IPS-20b (cell line): ENCODE data around the gene SLC10A7.

ENCODE experiments used
- H3K27ac ChIP-seq: one replicate; pipeline ENCODE4 v1.5.1; 2013; ENCODE audit warnings: low read length
- H3K27me3 ChIP-seq: 2 replicates; pipeline ENCODE4 v1.6.1; 2013; ENCODE audit warnings: mild to moderate bottlenecking, low read length, inconsistent platforms; ENCODE audit not compliant: insufficient read depth
- H3K36me3 ChIP-seq: 2 replicates; pipeline ENCODE4 v1.6.1; 2013; ENCODE audit warnings: low read depth, mild to moderate bottlenecking, inconsistent platforms, low read length, moderate library complexity; ENCODE audit not compliant: insufficient read depth
- H3K4me1 ChIP-seq: 2 replicates; pipeline ENCODE4 v1.6.1; 2013; ENCODE audit warnings: mild to moderate bottlenecking, control low read depth, inconsistent platforms, low read length, moderate library complexity; ENCODE audit not compliant: insufficient read depth
- H3K4me3 ChIP-seq: 2 replicates; pipeline ENCODE4 v1.5.1; 2013; ENCODE audit warnings: mild to moderate bottlenecking, low read length, inconsistent platforms
- H3K9ac ChIP-seq: 2 replicates; pipeline ENCODE4 v1.6.1; 2013; ENCODE audit warnings: low read depth, mild to moderate bottlenecking, inconsistent platforms, low read length, moderate library complexity
- H3K9me3 ChIP-seq: 2 replicates; pipeline ENCODE4 v1.6.1; 2013; ENCODE audit warnings: mild to moderate bottlenecking, low read depth, low read length, inconsistent platforms; ENCODE audit not compliant: insufficient read depth

SLC10A7 gene

DNA sequence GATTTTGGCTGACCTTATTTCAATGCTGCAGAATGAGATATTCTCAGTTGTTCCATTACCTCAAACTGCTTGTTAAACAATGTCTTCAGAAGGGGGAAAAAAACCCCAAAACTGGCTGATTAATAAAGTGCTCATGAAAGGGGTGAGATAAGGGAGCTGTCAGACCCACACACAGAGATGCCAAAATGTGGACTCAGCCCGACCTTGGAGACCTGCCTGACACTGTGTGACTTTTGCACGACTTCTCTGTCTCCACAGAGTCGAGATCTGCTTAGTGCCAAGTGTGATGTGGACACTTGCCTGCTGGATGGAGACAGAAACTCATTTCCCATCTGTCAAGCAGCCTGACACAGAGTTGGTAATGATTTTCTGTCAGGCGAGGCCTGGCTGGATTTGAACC is 275.9 kb downstream of the SLC10A7 start:
- H3K4me1 ChIP-seq: 0 out of 2 replicates have a peak, but pooled peaks cover 3% of the 10 kb centered on the region
- H3K27me3 ChIP-seq: no peaks in the 10 kb centered on the region
- no peaks in the 10 kb centered on the region for H3K9me3 ChIP-seq
- no peaks in the 10 kb centered on the region for H3K36me3 ChIP-seq
- no peak overlapping the region for H3K4me3 ChIP-seq
- H3K27ac ChIP-seq: no peak overlapping the region
- no peak overlapping the region for H3K9ac ChIP-seq

- Histone ChIP-seq H3K4me1 (0 out of 2 replicates have a peak, but pooled peaks cover 3% of the 10 kb centered on the region), H3K9me3 (no peaks in the 10 kb centered on the region), H3K36me3 (no peaks in the 10 kb centered on the region), H3K4me3 (no peak overlapping the region), H3K9ac (no peak overlapping the region), H3K27ac (no peak overlapping the region), H3K27me3 (no peaks in the 10 kb centered on the region)
Measured at GRCh38 chr4:146245246-146245645, 276.5 kb downstream of the SLC10A7 start.

GRCh38 chr4:146244496-146244895 is 277.2 kb downstream of the SLC10A7 start:
- 0 out of 2 replicates have a peak, but pooled peaks cover 3% of the 10 kb centered on the region for H3K4me1 ChIP-seq
- no peak overlapping the region for H3K27ac ChIP-seq

DNA sequence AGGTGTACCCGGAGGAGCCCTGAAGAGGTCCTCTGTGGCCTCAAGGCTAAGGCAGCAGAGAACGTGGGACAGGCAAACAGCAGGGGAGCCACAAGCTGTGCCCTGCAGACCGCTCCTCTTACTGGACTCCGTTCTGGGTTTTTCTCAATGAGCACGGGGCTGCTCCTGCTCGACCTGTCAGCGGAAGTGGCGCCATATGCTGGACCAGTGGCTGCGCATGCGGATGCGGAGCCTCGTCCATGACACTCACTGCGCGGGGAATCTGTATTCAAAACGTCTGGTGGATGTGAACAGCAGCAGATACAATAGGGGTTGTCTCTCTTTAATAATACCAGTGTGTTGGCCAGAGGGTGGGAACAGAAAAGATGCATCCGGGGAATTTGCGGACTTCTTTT is 277.9 kb downstream of the SLC10A7 start:
- Histone ChIP-seq H3K4me1 (0 out of 2 replicates have a peak, but pooled peaks cover 3% of the 10 kb centered on the region), H3K27me3 (no peaks in the 10 kb centered on the region), H3K9me3 (no peaks in the 10 kb centered on the region), H3K9ac (no peak overlapping the region), H3K36me3 (no peaks in the 10 kb centered on the region), H3K27ac (no peak overlapping the region), H3K4me3 (no peak overlapping the region)

More at GRCh38 chr4:146244496-146244895, 277.2 kb downstream of the SLC10A7 start:
- Histone ChIP-seq H3K9me3 (no peaks in the 10 kb centered on the region), H3K9ac (no peak overlapping the region), H3K27me3 (no peaks in the 10 kb centered on the region), H3K36me3 (no peaks in the 10 kb centered on the region), H3K4me3 (no peak overlapping the region)

DNA sequence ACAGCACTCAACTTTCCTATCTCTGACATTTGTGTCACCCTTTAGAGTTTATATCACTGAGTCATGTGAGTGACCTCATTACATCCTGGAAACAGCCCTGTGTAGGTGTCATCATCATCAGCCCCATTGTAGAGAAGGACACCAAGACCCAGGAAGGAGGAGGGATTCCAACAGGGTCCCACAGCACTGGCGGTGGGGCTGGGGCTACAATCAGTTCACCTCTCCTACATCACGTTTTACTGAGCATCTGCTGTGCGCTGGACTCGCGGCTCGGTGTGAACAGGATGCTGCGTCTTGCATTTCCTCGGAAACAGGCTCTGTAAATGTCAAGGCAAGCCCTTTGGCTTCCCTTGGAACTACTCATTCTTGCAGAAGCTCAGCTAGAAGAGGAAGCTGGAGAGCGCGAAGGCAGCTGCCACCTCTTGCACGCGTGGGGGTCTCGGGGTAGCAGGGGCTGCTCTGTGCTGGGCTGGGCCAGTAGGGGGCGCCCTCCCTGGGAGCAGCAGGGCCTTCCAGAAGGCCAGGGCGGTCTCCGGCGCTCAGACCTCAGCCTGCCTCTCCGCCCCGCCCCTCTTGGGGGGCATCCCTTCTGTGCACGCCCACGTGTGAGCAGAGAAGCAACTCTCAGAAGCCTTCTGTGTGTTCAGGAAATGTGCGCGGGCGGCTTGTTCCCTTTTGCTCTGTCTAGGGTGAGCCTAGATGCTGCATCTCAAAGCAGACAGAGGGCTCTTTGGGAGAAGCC is 278.4 kb downstream of the SLC10A7 start:
- Histone ChIP-seq H3K9me3 (no peaks in the 10 kb centered on the region), H3K4me1 (0 out of 2 replicates have a peak, but pooled peaks cover 3% of the 10 kb centered on the region), H3K27ac (no peak overlapping the region), H3K36me3 (no peaks in the 10 kb centered on the region), H3K4me3 (no peak overlapping the region), H3K9ac (no peak overlapping the region), H3K27me3 (no peaks in the 10 kb centered on the region)

DNA sequence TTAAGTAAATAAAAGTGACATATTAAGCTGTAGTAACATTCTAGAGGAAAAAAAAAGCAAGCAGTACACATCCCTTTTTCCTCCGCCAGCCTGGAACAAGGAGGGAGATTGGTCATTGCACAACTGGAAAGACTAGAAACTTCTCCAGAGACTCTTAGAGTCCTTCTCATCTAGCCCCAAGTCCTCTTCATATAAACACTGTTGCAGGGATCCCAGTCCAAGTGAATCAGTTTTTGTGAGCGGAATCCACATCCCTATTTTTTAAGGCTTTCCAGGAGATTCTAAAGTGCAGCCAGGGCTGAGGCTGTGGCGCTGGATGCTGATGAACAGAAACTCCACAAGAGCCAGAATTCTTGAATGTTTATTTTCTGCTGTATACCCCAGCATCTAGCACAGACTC is 283.6 kb downstream of the SLC10A7 start:
- no peak overlapping the region for H3K9ac ChIP-seq
- H3K9me3 ChIP-seq: no peaks in the 10 kb centered on the region
- H3K4me1 ChIP-seq: 0 out of 2 replicates have a peak, but pooled peaks cover 3% of the 10 kb centered on the region
- no peaks in the 10 kb centered on the region for H3K36me3 ChIP-seq
- H3K27me3 ChIP-seq: no peaks in the 10 kb centered on the region
- no peak overlapping the region for H3K27ac ChIP-seq
- no peak overlapping the region for H3K4me3 ChIP-seq

DNA sequence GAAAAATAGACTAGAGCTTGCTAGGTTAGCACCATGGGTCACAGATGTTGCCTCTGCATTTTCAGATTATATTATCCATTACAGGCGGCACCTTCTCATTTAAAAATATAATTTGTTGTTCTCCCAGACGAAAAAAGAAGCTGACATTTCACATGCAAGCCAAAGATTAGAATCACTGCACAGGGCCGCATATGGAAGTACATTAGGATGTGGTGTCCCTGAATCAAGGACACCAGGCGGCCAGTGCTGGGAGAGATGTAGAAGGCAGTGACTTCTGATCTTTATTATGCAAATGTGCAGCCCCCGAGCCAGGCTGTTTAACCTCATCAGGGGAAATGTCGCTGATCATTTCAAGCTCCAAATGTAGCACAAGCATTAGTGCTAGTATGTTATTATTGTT is 284.6 kb downstream of the SLC10A7 start:
- Histone ChIP-seq H3K4me3 (no peak overlapping the region), H3K4me1 (0 out of 2 replicates have a peak, but pooled peaks cover 3% of the 10 kb centered on the region), H3K9ac (no peak overlapping the region), H3K27me3 (no peaks in the 10 kb centered on the region), H3K27ac (no peak overlapping the region), H3K9me3 (no peaks in the 10 kb centered on the region; the same call in 1 of the 2 replicates), H3K36me3 (no peaks in the 10 kb centered on the region)

DNA sequence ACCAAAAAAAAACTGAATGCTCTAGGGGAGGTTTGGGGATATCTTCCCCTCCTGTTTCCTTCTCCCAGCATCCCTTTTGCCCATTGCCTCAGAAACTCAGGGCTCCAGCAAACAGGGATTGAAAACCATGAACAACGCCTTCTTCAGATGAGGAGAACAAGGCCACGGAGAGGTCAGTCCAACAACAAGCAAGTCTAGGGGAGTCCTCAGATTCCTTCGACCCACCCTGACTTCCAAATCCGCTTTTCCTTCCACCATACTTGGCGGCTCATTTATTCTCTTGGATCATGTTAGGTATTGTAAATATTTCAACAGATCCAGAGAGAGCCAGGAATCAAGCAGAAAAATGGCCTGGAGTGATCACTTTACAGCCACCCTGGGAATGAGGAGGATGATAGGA is 285.5 kb downstream of the SLC10A7 start:
- Histone ChIP-seq H3K4me3 (no peak overlapping the region), H3K36me3 (no peaks in the 10 kb centered on the region), H3K4me1 (no peaks in the 10 kb centered on the region), H3K27ac (no peak overlapping the region), H3K27me3 (no peaks in the 10 kb centered on the region), H3K9ac (no peak overlapping the region), H3K9me3 (no peaks in the 10 kb centered on the region; the same call in 1 of the 2 replicates)

DNA sequence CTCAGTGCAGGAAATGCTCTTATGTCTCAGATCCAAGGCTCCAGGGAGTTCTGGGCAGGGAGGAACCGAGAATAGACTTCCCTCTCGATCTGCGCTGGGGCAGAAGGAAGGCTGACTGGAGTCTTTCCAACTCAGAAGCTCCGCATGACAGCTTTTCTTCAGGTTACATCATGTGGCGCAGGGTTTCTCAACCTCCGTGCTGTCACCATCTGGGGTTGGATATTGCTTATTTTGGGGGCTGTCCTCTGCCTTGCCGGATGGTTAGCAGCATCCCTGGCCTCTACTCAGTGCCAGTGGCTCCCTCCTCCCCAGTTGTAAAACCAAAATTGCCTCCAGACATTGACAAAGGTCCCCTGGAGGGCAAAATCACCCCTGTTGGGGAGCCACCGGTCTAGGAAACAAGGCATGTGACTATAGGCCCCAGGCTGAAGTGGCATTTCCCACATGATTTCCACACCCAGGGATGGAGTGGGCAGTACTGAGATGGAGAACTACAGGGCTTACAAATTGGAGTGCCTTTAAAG is 286.0 kb downstream of the SLC10A7 start:
- H3K27ac ChIP-seq: no peak overlapping the region
- H3K9ac ChIP-seq: no peak overlapping the region

DNA sequence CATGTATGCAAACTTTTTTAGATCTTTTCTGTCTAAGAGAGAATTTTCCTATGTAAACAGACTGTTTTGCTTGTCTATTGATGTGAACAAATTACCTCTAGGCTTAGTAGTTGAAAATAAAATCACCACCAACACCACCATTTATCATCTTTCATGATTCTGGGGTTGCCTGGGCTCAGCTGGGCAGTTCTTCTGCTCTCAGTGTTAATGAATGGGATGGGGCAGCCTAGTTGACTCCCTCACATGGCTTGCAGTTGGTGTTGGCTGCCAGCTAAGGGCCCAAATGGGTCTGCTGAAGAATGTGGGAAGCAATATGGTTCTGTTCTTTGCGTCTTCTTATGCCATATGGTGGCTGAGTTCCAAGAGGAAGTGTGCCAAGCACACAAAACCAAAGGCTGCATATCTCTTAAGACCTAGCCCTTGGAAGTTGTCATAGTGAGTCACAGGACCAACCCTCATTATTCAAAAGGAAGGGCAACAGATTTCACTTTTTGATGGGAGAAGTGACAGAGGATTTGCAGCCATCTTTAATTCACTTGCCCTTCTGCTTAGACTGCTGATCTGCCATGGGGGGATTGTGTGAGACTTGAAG is 289.5 kb downstream of the SLC10A7 start:
- no peaks in the 10 kb centered on the region for H3K27me3 ChIP-seq
- H3K9ac ChIP-seq: no peak overlapping the region
- H3K36me3 ChIP-seq: no peaks in the 10 kb centered on the region
- no peak overlapping the region for H3K27ac ChIP-seq
- H3K4me3 ChIP-seq: no peak overlapping the region
- H3K4me1 ChIP-seq: no peaks in the 10 kb centered on the region
- H3K9me3 ChIP-seq: no peaks in the 10 kb centered on the region; the same call in 1 of the 2 replicates

More for the DNA sequence above, 286.0 kb downstream of the SLC10A7 start:
- Histone ChIP-seq H3K4me1 (no peaks in the 10 kb centered on the region), H3K27me3 (no peaks in the 10 kb centered on the region), H3K4me3 (no peak overlapping the region), H3K9me3 (no peaks in the 10 kb centered on the region; the same call in 1 of the 2 replicates), H3K36me3 (no peaks in the 10 kb centered on the region)

GRCh38 chr4:146229406-146229805 is 292.3 kb downstream of the SLC10A7 start:
- H3K27me3 ChIP-seq: no peaks in the 10 kb centered on the region
- no peaks in the 10 kb centered on the region for H3K36me3 ChIP-seq
- no peak overlapping the region for H3K4me3 ChIP-seq
- H3K4me1 ChIP-seq: no peaks in the 10 kb centered on the region
- H3K9ac ChIP-seq: no peak overlapping the region
- no peaks in the 10 kb centered on the region; the same call in 1 of the 2 replicates for H3K9me3 ChIP-seq
- no peak overlapping the region for H3K27ac ChIP-seq
